Mucosa of descending colon (tissue), 3 donors: ENCODE results near the gene ATP6V1C2. TPM values are rescaled to one million over a fixed set of nuclear protein-coding genes. Genes with fewer than 3 reads are reported as not detected.

ENCODE experiments used
- ATAC-seq: fragments of 200-7000 bp; cut with Tn5 transposase; one replicate; pipeline ENCODE4 v1.9.1; 2020; ENCODE audit warnings: mild to moderate bottlenecking, moderate library complexity
- DNase-seq, 3 donors: peaks; one replicate each; pipeline ENCODE4 v3.0.0-alpha.2; 2020
- H3K36me3 ChIP-seq: fragments of 200-600 bp; one replicate; pipeline ENCODE4 v1.8.0; 2021; ENCODE audit warnings: low read depth, mild to moderate bottlenecking
- H3K4me1 ChIP-seq: fragments of 200-600 bp; one replicate; pipeline ENCODE4 v1.8.0; 2021; ENCODE audit warnings: low read depth, mild to moderate bottlenecking
- H3K4me3 ChIP-seq: fragments of 200-600 bp; one replicate; pipeline ENCODE4 v1.8.0; 2021; ENCODE audit warnings: mild to moderate bottlenecking
- H3K9me3 ChIP-seq: fragments of 200-600 bp; one replicate; pipeline ENCODE4 v1.8.0; 2021; ENCODE audit warnings: mild to moderate bottlenecking
- intact Hi-C, 2 donors: fragments of 100-400 bp; cut with DNase I in 1 of 2; cut with micrococcal nuclease in 1 of 2; formaldehyde crosslinking; loops; one replicate each; pipeline versions ENCODE4 v1.11.0 to v1.11.1; 2022; cut with DNase I, micrococcal nuclease
- total RNA-seq, 3 donors: library from RNA; stranded (reverse); fragmentation: NEBNext Ultra II Directional in 2 of 3; extraction: Animal tissue kit (Norgen Biotek cat#: 25700) in 2 of 3; gene quantifications; one replicate each; pipeline versions ENCODE4 v1.2.1 to v1.2.4, GENCODE V29; 2021 to 2023
- TF ChIP-seq, protein P1 (sequence below): fragments of 200-600 bp; IDR thresholded peaks from one replicate; pipeline ENCODE4 v1.8.0; 2022; ENCODE audit warnings: antibody characterized with exemption, mild to moderate bottlenecking
- donor health status: DM: no; HTN: no; CAD: no; lungs with moderate emphysema.
- donor health status: DM: no; HTN: no; CAD: no.
- donor health status: DM: no; HTN: yes; CAD: no.

Gene ATP6V1C2
- total RNA-seq, 3 donors from 2014 or later: 0.57 to 3.8 (median 1.0) TPM

DNA sequence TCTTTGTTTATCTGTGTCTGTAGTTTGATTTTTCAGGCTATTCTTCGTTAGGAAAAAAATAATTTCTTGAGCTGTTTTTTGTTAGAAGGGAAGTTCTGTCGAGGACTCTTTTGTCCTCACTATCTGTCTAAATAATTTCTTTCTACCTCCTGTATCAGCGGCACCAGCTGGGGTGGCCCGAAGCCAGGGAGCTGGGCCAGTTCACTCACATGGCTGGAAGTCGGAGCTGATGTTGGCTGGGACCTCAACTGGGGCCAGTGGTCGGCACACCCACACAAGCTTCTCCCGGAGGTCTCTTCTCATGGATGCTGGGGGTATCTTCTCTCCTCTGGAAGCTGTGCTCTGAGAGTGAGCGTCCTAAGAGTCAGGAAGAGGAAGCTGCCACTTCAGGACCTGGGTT, 99.1 kb downstream of the ATP6V1C2 start:
- DNase-seq: no peak
- TF ChIP-seq, protein P1, sequence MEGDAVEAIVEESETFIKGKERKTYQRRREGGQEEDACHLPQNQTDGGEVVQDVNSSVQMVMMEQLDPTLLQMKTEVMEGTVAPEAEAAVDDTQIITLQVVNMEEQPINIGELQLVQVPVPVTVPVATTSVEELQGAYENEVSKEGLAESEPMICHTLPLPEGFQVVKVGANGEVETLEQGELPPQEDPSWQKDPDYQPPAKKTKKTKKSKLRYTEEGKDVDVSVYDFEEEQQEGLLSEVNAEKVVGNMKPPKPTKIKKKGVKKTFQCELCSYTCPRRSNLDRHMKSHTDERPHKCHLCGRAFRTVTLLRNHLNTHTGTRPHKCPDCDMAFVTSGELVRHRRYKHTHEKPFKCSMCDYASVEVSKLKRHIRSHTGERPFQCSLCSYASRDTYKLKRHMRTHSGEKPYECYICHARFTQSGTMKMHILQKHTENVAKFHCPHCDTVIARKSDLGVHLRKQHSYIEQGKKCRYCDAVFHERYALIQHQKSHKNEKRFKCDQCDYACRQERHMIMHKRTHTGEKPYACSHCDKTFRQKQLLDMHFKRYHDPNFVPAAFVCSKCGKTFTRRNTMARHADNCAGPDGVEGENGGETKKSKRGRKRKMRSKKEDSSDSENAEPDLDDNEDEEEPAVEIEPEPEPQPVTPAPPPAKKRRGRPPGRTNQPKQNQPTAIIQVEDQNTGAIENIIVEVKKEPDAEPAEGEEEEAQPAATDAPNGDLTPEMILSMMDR: no peak
- H3K9me3 ChIP-seq: no peaks in the 10 kb centered on the region
- H3K4me3 ChIP-seq: no peak overlapping the region
- no peaks in the 10 kb centered on the region for H3K4me1 ChIP-seq
- no peak for ATAC-seq
- intact Hi-C loops: no loop called here
- H3K36me3 ChIP-seq: no peaks in the 10 kb centered on the region

DNA sequence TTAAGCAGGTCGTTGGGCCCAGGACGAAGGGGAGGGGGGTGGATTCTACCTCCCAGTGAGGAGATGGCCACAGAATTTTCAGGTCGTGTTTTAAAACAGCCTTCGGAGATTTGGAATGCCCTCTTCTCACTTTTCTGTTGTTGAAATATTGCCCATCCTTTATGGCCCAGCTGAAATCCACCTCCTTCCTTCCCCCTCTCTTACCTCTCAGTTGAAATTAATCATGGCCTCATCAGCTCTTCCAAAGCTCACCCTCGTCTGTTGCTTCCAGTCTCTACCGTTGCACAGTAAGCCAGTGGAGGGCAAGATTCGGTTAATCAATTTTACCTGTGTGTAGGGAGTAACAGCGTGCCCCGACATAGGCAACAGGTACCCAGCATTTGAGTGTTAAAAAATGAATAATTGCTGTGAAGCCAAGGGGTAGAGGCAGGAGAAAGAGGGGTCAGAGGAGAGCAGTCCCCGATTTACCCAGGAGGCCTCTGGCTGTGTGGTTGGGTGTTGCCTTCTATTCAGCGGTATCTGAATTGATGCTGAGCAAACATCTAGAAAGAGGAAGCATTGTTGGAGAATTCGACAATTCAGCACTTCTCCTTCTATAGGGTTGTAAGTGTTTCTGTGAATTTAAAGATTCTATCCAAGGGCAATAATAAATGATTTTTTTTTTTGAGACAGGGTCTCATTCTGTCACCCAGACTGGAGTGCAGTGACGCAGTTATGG, 99.7 kb downstream of the ATP6V1C2 start:
- ATAC-seq (peak; percentile 62), DNase-seq (no peak)
- Histone ChIP-seq H3K9me3 (no peaks in the 10 kb centered on the region), H3K4me1 (no peaks in the 10 kb centered on the region), H3K36me3 (no peaks in the 10 kb centered on the region), H3K4me3 (no peak overlapping the region)
- TF ChIP-seq, protein P1: no peak
- intact Hi-C loops: no loop called here

DNA sequence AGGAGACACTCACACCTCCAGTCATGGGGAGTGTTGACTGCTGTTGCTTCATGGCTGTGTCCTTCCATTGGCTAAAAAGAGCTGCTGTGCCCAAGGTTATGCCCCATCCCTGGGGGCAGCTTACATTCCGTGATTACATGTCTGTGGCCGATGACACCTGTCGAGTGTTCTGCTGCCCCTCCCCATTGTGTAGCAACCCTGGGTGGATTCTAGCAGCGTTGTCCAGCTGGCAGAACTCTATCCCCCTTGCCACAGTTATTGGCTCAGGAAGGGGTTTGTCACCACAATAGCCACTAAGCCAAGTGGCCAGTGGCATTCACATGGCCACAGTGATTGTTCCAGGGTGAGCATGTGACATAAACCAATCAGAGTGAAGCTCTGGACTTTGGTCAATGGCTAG, 102.8 kb downstream of the ATP6V1C2 start:
- H3K36me3 ChIP-seq: no peaks in the 10 kb centered on the region
- no peak for ATAC-seq
- TF ChIP-seq, protein P1: no peak
- DNase-seq: no peak
- intact Hi-C loops: no loop called here
- no peaks in the 10 kb centered on the region for H3K9me3 ChIP-seq
- H3K4me1 ChIP-seq: no peaks in the 10 kb centered on the region
- H3K4me3 ChIP-seq: no peak overlapping the region

DNA sequence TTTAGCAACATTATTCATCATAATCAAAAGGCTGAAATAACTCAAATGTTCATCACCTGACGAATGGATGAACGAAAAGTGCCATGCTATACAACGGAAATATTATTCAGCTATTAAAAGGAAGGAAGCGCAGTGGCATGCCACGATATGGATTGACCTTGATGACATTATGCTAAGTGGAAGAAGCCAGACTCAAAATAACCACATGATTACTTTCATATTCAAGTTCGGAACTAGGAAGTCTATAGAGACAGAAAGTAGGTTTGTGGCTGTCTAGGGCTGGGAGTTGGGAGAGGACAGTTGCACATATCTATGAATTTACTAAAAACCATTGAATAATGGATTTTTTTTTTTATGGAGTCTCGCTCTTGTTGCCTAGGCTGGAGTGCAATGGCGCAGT, 104.6 kb downstream of the ATP6V1C2 start:
- Histone ChIP-seq H3K36me3 (no peaks in the 10 kb centered on the region), H3K9me3 (no peaks in the 10 kb centered on the region), H3K4me3 (no peak overlapping the region), H3K4me1 (no peaks in the 10 kb centered on the region)
- ATAC-seq (no peak), DNase-seq (no peak)
- TF ChIP-seq, protein P1: no peak
- intact Hi-C loops: no loop called here

DNA sequence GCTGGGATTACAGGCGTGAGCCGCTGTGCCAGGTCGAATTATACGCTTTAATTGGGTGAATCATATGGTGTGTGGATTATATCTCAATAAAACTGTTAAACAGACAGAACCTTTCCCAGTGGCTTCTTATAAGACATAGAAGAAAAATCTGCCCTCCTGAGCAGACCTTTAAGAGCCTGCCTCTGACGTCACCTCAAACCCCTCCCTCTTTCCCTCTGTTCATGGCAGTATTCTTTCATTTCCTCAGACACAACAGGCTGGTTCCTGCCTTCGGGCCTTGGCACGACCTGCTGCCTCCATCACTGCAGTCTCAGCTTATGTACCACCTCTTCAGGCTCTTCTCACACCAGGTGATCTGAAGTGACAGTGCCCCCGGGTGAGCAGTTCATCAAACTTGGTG, 105.2 kb downstream of the ATP6V1C2 start:
- intact Hi-C loops: no loop called here
- TF ChIP-seq, protein P1: no peak
- H3K36me3 ChIP-seq: no peaks in the 10 kb centered on the region
- no peak for DNase-seq
- ATAC-seq: no peak
- H3K4me3 ChIP-seq: no peak overlapping the region
- no peaks in the 10 kb centered on the region for H3K9me3 ChIP-seq
- H3K4me1 ChIP-seq: no peaks in the 10 kb centered on the region

DNA sequence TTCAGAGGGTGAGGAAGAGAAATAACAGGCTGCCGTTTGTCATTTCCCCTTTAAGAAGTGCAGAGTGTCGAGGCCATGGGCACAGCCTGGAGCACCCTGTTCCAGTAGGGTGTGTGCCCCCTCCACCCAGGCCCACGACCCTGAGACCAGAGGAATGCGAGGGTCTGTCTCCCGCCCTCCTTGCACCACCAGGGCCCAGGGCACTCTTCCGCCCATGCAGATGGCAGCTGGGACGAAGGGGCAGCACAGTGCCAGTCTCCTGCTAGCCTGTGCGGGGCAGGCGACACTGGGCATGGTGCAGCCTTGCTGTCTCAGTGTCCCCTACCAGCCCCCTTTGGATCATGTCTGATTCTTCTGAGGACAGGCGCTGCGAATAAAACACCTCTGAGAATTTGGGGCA, 106.9 kb downstream of the ATP6V1C2 start:
- ATAC-seq: no peak

More for the DNA sequence above, 106.9 kb downstream of the ATP6V1C2 start:
- Histone ChIP-seq H3K9me3 (no peaks in the 10 kb centered on the region), H3K4me1 (no peaks in the 10 kb centered on the region), H3K4me3 (no peak overlapping the region), H3K36me3 (no peaks in the 10 kb centered on the region)
- no peak for DNase-seq
- TF ChIP-seq, protein P1: no peak
- intact Hi-C loops: no loop called here
